Activated naive CD4-positive, alpha-beta T cell treated with anti-CD3 and anti-CD28 coated beads, Interleukin-2, amount 50 U/mL, for 24 hours (primary cell): ENCODE data around the gene NEURL1.
"Not testable (repeated sequence)": the region's sequence is repeated elsewhere in the genome, so short reads cannot be mapped to it uniquely, and the experiment has no call there.

ENCODE experiments used
- H3K27ac Mint-ChIP-seq: one replicate; pipeline ENCODE4 v1.8.0; 2021; ENCODE audit warnings: mild to moderate bottlenecking, mixed read lengths
- H3K27me3 Mint-ChIP-seq: one replicate; pipeline ENCODE4 v1.8.0; 2021; ENCODE audit warnings: mixed read lengths
- H3K36me3 Mint-ChIP-seq: one replicate; pipeline ENCODE4 v1.8.0; 2021; ENCODE audit warnings: mixed read lengths
- H3K4me1 Mint-ChIP-seq: one replicate; pipeline ENCODE4 v1.8.0; 2021; ENCODE audit warnings: mixed read lengths
- H3K4me3 Mint-ChIP-seq: one replicate; pipeline ENCODE4 v1.8.0; 2021; ENCODE audit warnings: mild to moderate bottlenecking, mixed read lengths
- H3K9me3 Mint-ChIP-seq: one replicate; pipeline ENCODE4 v1.8.0; 2021; ENCODE audit warnings: mixed read lengths

The NEURL1 gene

GRCh38 chr10:103499881-103500280 lies 6.4 kb downstream of the NEURL1 start:
- Mint-ChIP-seq H3K4me1 (peaks cover 6% of the 10 kb centered on the region), H3K4me3 (no peak overlapping the region), H3K27me3 (peaks cover 25% of the 10 kb centered on the region)

DNA sequence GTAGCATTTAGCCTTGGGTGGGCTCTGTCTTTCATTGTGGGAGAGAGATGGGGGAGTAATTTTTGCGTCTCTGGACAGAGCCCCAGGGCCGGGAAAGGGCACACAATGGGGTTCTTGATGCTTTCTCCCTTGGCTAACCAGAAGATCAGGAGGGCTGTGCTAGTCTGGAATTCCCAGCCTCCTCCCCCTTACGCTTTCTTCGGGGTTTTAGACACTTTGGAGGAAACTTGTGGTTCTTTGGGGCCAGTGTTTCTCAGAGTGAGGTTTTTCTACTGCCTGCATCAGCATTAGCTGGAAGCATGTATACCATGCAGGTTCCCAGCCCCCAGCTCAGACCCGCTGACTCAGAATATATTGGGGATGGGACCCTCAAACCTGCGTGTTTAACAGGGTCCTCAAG lies 7.0 kb downstream of the NEURL1 start:
- Mint-ChIP-seq H3K36me3 (no peaks in the 10 kb centered on the region), H3K27me3 (peaks cover 21% of the 10 kb centered on the region), H3K27ac (peak overlapping the region; percentile 10), H3K4me1 (peaks cover 6% of the 10 kb centered on the region), H3K9me3 (no peaks in the 10 kb centered on the region), H3K4me3 (no peak overlapping the region)

More at GRCh38 chr10:103499881-103500280, 6.4 kb downstream of the NEURL1 start:
- Mint-ChIP-seq H3K27ac (peak overlapping the region; percentile 63), H3K36me3 (no peaks in the 10 kb centered on the region), H3K9me3 (no peaks in the 10 kb centered on the region)

DNA sequence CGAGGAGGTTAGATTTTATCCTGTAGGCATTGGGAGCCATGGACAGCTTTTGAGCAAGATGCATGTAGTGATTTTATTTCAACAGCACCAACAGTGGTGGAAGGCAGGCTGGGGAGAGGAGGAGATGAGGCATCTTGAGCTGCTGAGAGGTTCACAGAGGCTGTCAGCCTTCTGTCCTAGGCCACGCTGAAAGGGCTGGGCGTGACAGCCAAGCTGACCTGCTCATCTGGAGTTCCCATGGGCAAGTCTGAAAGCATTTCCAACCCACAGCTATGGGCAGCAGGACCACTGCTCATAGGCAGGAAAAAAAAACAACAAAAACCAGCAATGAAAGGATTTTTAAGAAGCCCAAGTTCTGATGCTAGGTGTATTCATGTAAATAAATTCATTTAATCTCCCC lies 7.7 kb downstream of the NEURL1 start:
- H3K27ac Mint-ChIP-seq: no peak overlapping the region
- H3K9me3 Mint-ChIP-seq: no peaks in the 10 kb centered on the region
- H3K36me3 Mint-ChIP-seq: no peaks in the 10 kb centered on the region
- H3K4me3 Mint-ChIP-seq: no peak overlapping the region
- peaks cover 18% of the 10 kb centered on the region for H3K27me3 Mint-ChIP-seq
- peaks cover 6% of the 10 kb centered on the region for H3K4me1 Mint-ChIP-seq

- Mint-ChIP-seq H3K36me3 (no peaks in the 10 kb centered on the region), H3K4me3 (no peak overlapping the region), H3K27me3 (peaks cover 14% of the 10 kb centered on the region)
Observed at GRCh38 chr10:103502849-103503660, 9.6 kb downstream of the NEURL1 start.

GRCh38 chr10:103503777-103504176 lies 10.3 kb downstream of the NEURL1 start:
- not testable (repeated sequence) for H3K27ac Mint-ChIP-seq, H3K4me3 Mint-ChIP-seq, H3K4me1 Mint-ChIP-seq, H3K36me3 Mint-ChIP-seq, H3K9me3 Mint-ChIP-seq
- peaks cover 14% of the 10 kb centered on the region for H3K27me3 Mint-ChIP-seq

More at GRCh38 chr10:103502849-103503660, 9.6 kb downstream of the NEURL1 start:
- no peaks in the 10 kb centered on the region for H3K9me3 Mint-ChIP-seq
- H3K4me1 Mint-ChIP-seq: peaks cover 6% of the 10 kb centered on the region
- H3K27ac Mint-ChIP-seq: no peak overlapping the region

DNA sequence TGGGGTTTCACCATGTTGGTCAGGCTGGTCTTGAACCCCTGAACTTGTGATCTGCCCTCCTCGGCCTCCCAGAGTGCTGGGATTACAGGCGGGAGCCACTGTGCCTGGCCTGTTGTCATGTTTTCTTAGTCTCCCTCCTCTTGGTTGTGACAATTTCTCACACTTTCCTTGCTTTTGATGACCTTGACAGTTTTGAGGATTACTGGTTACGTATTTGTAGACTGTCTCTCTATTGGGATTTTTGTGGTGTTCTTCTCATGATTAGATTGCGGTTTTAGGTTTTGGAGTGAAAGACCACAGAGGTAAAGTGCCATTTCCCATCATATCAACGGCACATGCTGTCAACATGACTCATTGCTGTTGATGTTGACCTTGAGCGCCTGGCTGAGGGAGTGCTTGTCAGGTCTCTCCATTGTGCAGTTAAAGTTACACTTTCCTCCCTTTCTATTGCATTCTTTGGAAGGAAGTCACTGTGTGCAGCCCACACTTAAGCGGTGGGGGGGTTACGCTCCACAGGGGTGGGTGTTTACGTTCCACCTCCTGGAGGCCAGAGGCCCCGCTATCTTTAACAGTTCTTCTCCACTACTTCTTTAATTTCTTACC lies 10.8 kb downstream of the NEURL1 start:
- H3K4me3 Mint-ChIP-seq: no peak overlapping the region
- H3K36me3 Mint-ChIP-seq: no peaks in the 10 kb centered on the region
- no peaks in the 10 kb centered on the region for H3K9me3 Mint-ChIP-seq
- peaks cover 14% of the 10 kb centered on the region for H3K27me3 Mint-ChIP-seq
- H3K27ac Mint-ChIP-seq: peak overlapping the region; percentile 20
- H3K4me1 Mint-ChIP-seq: peaks cover 6% of the 10 kb centered on the region

DNA sequence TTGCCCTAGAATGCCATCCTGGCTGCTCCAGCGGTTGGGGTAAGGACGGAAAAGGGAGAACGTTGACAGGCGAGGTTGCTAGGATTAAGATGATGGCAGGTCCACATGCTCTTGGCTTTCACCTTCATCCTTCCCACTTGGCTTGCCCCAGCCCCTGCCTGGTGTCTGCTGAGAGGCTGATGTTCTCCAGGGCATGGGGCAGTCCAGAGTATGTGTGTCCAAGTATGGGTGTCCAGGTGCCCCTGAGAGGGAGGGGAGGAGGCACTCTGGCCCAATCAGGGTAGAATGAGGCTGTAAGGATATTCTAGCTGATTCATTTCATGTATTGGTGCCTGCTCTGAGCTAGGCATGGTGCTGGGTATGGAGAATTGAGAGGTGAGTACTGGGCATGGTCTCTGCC lies 12.6 kb downstream of the NEURL1 start:
- Mint-ChIP-seq H3K4me3 (no peak overlapping the region), H3K4me1 (peaks cover 6% of the 10 kb centered on the region), H3K27me3 (peaks cover 1% of the 10 kb centered on the region), H3K36me3 (no peaks in the 10 kb centered on the region), H3K27ac (no peak overlapping the region), H3K9me3 (no peaks in the 10 kb centered on the region)

DNA sequence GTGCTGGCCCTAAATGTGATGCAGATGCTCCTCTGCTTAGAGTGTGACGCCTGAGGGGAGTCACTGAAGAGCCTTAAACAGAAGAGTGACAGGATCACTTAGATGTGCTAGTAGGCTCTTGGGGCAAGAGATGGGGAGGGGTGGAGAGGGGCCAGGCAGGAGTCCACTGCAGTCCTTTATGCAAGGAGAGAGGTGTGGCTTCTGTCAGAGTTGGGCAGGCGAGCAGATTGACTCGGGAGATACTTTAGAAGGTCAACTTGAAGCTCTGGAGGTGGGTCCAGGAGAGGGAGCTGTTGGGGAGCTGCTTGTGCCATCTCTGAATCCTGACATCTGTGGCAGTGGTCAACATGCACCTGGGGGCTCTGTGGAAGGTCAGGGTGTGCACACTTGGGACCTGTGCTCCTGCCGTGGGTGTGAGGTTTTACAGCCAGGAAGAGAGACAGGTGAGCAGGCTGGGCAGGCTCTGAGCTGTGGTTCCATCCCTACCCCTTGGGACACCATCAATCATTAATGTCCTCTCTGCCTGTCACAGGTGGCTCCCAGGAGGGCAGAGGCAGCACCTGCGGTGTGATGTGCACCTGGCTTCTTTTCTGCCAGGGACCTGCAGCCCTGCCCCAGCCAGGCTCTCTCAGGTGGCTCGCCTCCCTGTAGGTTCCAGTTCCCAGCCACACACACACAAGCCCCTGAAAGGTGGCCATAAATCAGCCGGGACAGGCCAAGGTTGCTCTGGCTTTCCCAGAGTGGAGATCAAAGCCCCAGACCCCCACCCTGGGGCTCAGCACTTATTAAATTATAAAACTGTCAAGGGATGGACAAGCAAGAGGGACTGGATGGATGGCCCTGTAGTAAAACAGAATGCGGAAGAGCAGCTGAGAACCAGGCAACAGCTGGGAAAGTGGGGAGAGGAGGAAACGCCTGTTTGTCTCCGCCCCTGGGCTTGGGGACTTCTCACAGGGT lies 14.0 kb downstream of the NEURL1 start:
- peaks cover 6% of the 10 kb centered on the region for H3K4me1 Mint-ChIP-seq
- H3K27ac Mint-ChIP-seq: peak overlapping the region; percentile 48
- H3K36me3 Mint-ChIP-seq: no peaks in the 10 kb centered on the region
- no peak overlapping the region for H3K4me3 Mint-ChIP-seq
- H3K27me3 Mint-ChIP-seq: no peaks in the 10 kb centered on the region
- H3K9me3 Mint-ChIP-seq: no peaks in the 10 kb centered on the region

GRCh38 chr10:103510046-103510685 lies 16.7 kb downstream of the NEURL1 start:
- Mint-ChIP-seq H3K4me1 (no peaks in the 10 kb centered on the region), H3K4me3 (no peak overlapping the region), H3K27ac (no peak overlapping the region), H3K36me3 (no peaks in the 10 kb centered on the region), H3K27me3 (no peaks in the 10 kb centered on the region), H3K9me3 (no peaks in the 10 kb centered on the region)

GRCh38 chr10:103510791-103511752 lies 17.6 kb downstream of the NEURL1 start:
- Mint-ChIP-seq H3K36me3 (no peaks in the 10 kb centered on the region), H3K4me1 (no peaks in the 10 kb centered on the region), H3K4me3 (no peak overlapping the region), H3K27ac (no peak overlapping the region), H3K27me3 (no peaks in the 10 kb centered on the region), H3K9me3 (no peaks in the 10 kb centered on the region)

DNA sequence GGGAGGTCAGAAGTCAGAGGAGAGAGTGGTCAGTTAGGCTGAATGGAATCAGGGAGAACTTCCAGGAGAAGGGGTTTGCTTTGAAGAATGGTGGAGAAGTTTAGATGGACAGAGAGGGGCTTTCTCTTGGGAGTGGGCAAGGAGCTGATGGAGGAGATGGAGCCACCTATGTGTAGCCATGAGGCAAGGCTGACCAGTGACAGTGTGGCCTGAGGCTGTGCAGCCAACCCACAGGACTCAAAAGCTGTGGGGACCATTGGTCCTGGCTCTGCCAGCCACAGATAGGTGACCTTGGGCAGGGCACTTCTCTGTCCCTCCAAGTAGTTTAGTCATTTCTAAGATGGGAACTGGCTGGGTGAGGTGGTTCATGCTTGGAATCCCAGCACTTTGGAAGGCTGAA lies 18.7 kb downstream of the NEURL1 start:
- no peaks in the 10 kb centered on the region for H3K9me3 Mint-ChIP-seq
- no peaks in the 10 kb centered on the region for H3K27me3 Mint-ChIP-seq
- H3K4me1 Mint-ChIP-seq: no peaks in the 10 kb centered on the region
- H3K36me3 Mint-ChIP-seq: no peaks in the 10 kb centered on the region
- H3K27ac Mint-ChIP-seq: no peak overlapping the region
- no peak overlapping the region for H3K4me3 Mint-ChIP-seq

DNA sequence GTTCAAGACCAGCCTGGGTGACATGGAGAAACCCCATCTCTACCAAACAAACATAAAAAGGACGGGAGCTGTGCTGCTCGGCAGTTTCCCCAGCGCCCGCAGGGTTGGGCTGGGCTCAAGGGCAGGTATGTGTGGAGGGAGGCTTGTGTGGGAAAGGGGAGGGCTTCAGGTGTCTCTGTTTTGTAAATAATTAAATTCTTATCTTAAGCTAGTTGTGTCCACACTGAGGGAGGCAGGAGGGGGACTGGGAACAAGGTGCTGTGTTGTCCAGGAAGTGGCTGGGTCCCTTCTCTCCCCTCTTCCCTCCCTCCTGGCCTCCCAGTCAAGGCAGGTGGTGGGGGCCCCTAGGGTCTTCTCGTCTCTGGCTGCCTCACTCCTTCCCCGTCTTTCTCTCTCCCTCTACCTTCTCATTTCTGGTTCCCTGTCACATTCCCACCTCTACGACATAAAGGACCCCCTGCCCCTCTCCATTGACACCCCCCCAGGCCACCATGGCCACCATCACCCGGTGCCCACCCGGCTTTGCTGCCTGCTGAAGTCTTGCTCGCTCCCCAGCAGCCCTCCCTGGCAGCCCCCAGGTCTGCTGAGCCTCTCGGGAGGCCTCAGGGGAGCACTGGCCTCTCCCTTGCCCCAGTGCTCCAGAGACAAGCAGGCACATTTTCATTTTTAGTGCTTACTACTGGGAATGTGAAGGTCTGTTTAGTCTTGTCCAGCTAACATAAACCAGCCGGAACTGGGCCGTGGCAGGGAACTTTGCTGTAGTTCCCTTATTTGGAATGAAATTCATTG lies 19.3 kb downstream of the NEURL1 start:
- Mint-ChIP-seq H3K36me3 (no peaks in the 10 kb centered on the region), H3K4me3 (no peak overlapping the region), H3K27ac (no peak overlapping the region), H3K9me3 (no peaks in the 10 kb centered on the region), H3K4me1 (no peaks in the 10 kb centered on the region), H3K27me3 (no peaks in the 10 kb centered on the region)

DNA sequence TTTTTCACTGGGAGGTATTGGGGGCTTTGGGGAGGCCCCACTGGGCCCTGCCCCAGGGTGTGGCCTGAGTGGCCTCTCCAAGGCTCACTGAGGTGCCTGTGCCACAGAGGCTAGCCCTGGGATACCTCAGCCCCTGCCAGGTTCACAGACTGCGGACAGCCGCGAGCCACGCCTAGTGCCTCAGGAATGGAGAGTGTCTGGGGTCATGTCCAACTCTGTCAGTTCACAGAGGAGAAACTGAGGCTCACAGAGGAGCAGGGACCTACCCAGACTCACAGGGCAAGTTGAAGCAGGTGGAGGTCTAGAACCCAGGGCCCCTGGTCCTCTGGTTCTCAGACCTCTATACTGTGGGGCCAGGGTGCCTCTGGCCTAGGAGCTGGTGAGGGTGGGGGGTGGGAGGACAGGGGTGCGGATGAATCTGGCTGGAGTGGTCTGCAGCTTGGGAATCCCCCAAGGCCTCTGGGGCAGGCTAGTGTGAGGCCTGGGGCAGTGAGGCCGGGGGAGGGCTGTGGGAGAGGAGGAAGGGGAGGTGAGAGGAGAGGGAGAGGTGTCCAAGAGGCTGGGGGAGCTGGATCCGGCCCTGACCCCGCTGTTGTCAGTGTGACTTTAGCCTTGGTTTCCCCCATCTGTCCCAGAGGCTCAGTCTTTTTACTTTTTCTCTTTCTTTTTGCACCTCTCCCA lies 20.0 kb downstream of the NEURL1 start:
- H3K4me3 Mint-ChIP-seq: no peak overlapping the region
- no peak overlapping the region for H3K27ac Mint-ChIP-seq
- no peaks in the 10 kb centered on the region for H3K4me1 Mint-ChIP-seq
- H3K9me3 Mint-ChIP-seq: no peaks in the 10 kb centered on the region
- no peaks in the 10 kb centered on the region for H3K27me3 Mint-ChIP-seq
- no peaks in the 10 kb centered on the region for H3K36me3 Mint-ChIP-seq
